ENCODE measurements around the gene NAP1L4. TPM values are rescaled to one million over a fixed set of nuclear protein-coding genes. Genes with fewer than 3 reads are reported as not detected.
A peak's percentile ranks its signal among the peaks of the same experiment; 100 is the strongest.

The NAP1L4 gene
- total and polyA plus RNA-seq, 2 of the 8 experiments (the other 6 are each of a cell fraction or from before 2014, with no cell fraction given), result 75.8 to 194 TPM

DNA sequence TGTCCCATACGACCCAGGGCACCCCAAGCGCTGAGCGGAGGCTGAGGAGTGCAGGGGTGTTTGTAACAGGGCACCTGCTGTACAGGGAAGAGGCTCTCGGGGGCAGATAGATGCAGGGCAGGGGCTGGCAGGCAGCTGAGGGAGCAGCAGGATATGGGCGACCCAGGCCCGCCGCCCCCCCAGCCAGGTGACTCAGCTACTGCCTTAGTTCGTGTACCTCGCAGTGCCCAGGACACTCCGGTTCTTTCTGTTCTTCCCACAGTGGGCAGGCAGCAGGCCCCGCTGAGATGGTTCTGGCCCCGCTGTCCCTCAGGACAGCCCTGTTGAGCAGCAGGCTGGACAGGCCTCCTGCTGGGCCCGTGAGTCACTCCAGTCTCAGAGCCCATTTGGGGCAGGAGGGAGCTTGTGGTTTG lies 79.1 kb downstream of the NAP1L4 start:
- CTCF ChIA-PET (ENCODE audit: partially characterized antibody), result interaction anchor here (1.1 to 3.4 kb wide), 4 partner anchors 21 to 381 kb away, joined by 3 to 19 read pairs (median 4); no protein-coding TSS in a partner anchor
- peaks cover 0 to 4% of the 10 kb centered on the region in 2 experiments for H4K20me1 ChIP-seq (replicated peaks in 1 of 2; ENCODE audit: control insufficient read depth in 1 of 2, insufficient read depth in 2 of 2, low read length in 2 of 2)
- no peak overlapping the region for H3K56ac ChIP-seq (replicated peaks; ENCODE audit: insufficient read length, low read depth, low read length)

More for the DNA sequence above, 79.1 kb downstream of the NAP1L4 start:
- Histone ChIP-seq H4K8ac (ENCODE audit: extremely low read depth, insufficient read depth, low read length) (no peak overlapping the region), H3K23ac (ENCODE audit: insufficient read length) (no peak overlapping the region), H2BK120ac (replicated peaks; ENCODE audit: low read depth, low read length) (no peak overlapping the region), H2AK5ac (ENCODE audit: low read depth, low read length) (no peak overlapping the region), H3K9ac (replicated peaks in 1 of 4; ENCODE audit: extremely low read depth in 1 of 4, low read depth in 3 of 4, low read length in 3 of 4) (no peak overlapping the region), H2BK20ac (ENCODE audit: low read length) (no peak overlapping the region), H2AFZ (ENCODE audit: low read length) (no peak overlapping the region), H3K36me3 (ENCODE audit: control insufficient read depth in 2 of 4, insufficient read depth in 4 of 4, low read length in 3 of 4) (no peaks in the 10 kb centered on the region), H3K14ac (ENCODE audit: insufficient read length) (no peak overlapping the region), H3K27me3 (replicated peaks in 1 of 4; ENCODE audit: control insufficient read depth in 3 of 4, extremely low read depth in 1 of 4, insufficient read depth in 3 of 4, low read length in 3 of 4) (no peaks in the 10 kb centered on the region), H3K4me2 (ENCODE audit: insufficient read depth in 1 of 2, low read depth in 2 of 2, low read length in 2 of 2) (no peak overlapping the region), H2BK5ac (ENCODE audit: low read depth, low read length) (no peak overlapping the region), H3K9me3 (ENCODE audit: insufficient read depth in 2 of 2, low read depth in 1 of 2, low read length in 1 of 2) (no peaks in the 10 kb centered on the region), H3K4ac (replicated peaks; ENCODE audit: insufficient read length, low read depth, low read length) (no peak overlapping the region), H4K91ac (replicated peaks; ENCODE audit: insufficient read length, low read length) (no peak overlapping the region), H3K79me2 (ENCODE audit: control insufficient read depth in 1 of 2, insufficient read depth in 2 of 2, low read length in 2 of 2) (no peaks in the 10 kb centered on the region), H2BK12ac (ENCODE audit: low read depth, low read length) (peak overlapping the region; percentile 27; the same call in 1 of the 2 replicates), H3K27ac (ENCODE audit: low read depth, low read length) (no peak overlapping the region), H4K5ac (ENCODE audit: insufficient read length, low read depth, low read length) (no peak overlapping the region), H2BK15ac (ENCODE audit: low read length) (no peak overlapping the region), H3K4me3 (ENCODE audit: extremely low read depth in 1 of 4, insufficient read depth in 2 of 4, low read depth in 3 of 4, low read length in 4 of 4) (no peak overlapping the region), H3K79me1 (ENCODE audit: low read depth, low read length) (no peaks in the 10 kb centered on the region), H3K18ac (ENCODE audit: extremely low read depth, low read length) (no peak overlapping the region), H3K23me2 (ENCODE audit: low read depth, low read length) (no peaks in the 10 kb centered on the region), H3K4me1 (replicated peaks in 1 of 4; ENCODE audit: control insufficient read depth in 3 of 4, insufficient read depth in 4 of 4, low read length in 3 of 4) (peaks cover 0 to 19% (median 8%) of the 10 kb centered on the region in 4 experiments; a peak in 4 of 7 replicates)
- POLR2A ChIA-PET (ENCODE audit: partially characterized antibody), result interaction anchor here (1.0 to 1.8 kb wide), 3 partner anchors 10 to 28 kb away, joined by 3 to 6 read pairs (median 5); partner anchors contain the start of gene PHLDA2
- DNase-seq (ENCODE audit: low read depth in 1 of 2, low spot score in 2 of 2) (no peak), FAIRE-seq (no peak)
- TF ChIP-seq POLR2AphosphoS5 (IDR thresholded peaks at IDR 0.05; ENCODE audit: low read depth, low read length) (no peak), POU5F1 (IDR thresholded peaks at IDR 0.05; ENCODE audit: low read depth, low read length) (no peak), JUND (IDR thresholded peaks at IDR 0.05; ENCODE audit: low read length) (0 out of 2 replicates have a peak, but pooled peaks have one; percentile 10), RNF2 (IDR thresholded peaks at IDR 0.05; ENCODE audit: borderline replicate concordance, low read depth, low read length, missing control alignments, poor library complexity, severe bottlenecking) (no peak)
- TF ChIP-seq, protein P1, sequence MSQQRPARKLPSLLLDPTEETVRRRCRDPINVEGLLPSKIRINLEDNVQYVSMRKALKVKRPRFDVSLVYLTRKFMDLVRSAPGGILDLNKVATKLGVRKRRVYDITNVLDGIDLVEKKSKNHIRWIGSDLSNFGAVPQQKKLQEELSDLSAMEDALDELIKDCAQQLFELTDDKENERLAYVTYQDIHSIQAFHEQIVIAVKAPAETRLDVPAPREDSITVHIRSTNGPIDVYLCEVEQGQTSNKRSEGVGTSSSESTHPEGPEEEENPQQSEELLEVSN (IDR thresholded peaks at IDR 0.05), result no peak
- 84% methylated on average over 10 of the region's 13 CpGs; no CpG with 5 or more reads in 1 of the 2 experiments for WGBS, 2 experiments (ENCODE audit: extremely low coverage in 1 of 2, insufficient coverage in 1 of 2, insufficient read length in 1 of 2, insufficient replicate concordance in 2 of 2, low coverage in 1 of 2, low lambda C conversion rate in 2 of 2, missing lambda C conversion rate in 1 of 2)

Measured in H1 (cell line).